Keratinocyte (primary cell): ENCODE measurements around the gene MYL10. TPM values are rescaled to one million over a fixed set of nuclear protein-coding genes. Genes with fewer than 3 reads are reported as not detected.

Experiments used
- DNase-seq: peaks from one replicate; pipeline ENCODE4 v3.0.0-alpha.2; 2011; ENCODE audit warnings: low read depth, missing footprints, low spot score
- FAIRE-seq: peaks from 2 replicates; lab custom pipeline; 2011; peaks lifted over from hg19 to GRCh38; lab: Jason Lieb, UNC
- H2AFZ ChIP-seq: 2 replicates; pipeline ENCODE4 v1.6.0; 2012; ENCODE audit warnings: low read length, control low read depth, inconsistent platforms; ENCODE audit not compliant: control insufficient read depth
- H3K27ac ChIP-seq: 2 replicates; pipeline ENCODE4 v1.5.1; 2011; ENCODE audit warnings: low read length; ENCODE audit not compliant: control insufficient read depth, insufficient read depth
- H3K27me3 ChIP-seq: 3 replicates; pipeline ENCODE4 v1.6.0; 2011; ENCODE audit warnings: low read length; ENCODE audit not compliant: control insufficient read depth, insufficient read depth; ENCODE audit errors: extremely low read depth
- H3K36me3 ChIP-seq, 2 experiments: 2 replicates in 1 of 2; 3 replicates in 1 of 2; pipeline ENCODE4 v1.5.1; 2011; ENCODE audit warnings: low read length in 2 of 2, mild to moderate bottlenecking in 1 of 2; ENCODE audit not compliant: control insufficient read depth in 2 of 2, insufficient read depth in 2 of 2; ENCODE audit errors: extremely low read depth in 1 of 2
- H3K4me1 ChIP-seq: 3 replicates; pipeline ENCODE4 v1.5.1; 2011; ENCODE audit warnings: low read length; ENCODE audit not compliant: control insufficient read depth, insufficient read depth; ENCODE audit errors: extremely low read depth
- H3K4me2 ChIP-seq: 3 replicates; pipeline ENCODE4 v1.6.0; 2011; ENCODE audit warnings: low read depth, low read length; ENCODE audit not compliant: control insufficient read depth, insufficient read depth; ENCODE audit errors: extremely low read depth
- H3K4me3 ChIP-seq, 3 experiments: fragments of 200-600 bp in 1 of 3; sonication (generic) in 1 of 3; 2 replicates in 2 of 3; 3 replicates in 1 of 3; pipeline ENCODE4 v1.5.1; 2011 to 2016; ENCODE audit warnings: low read length in 3 of 3, mild to moderate bottlenecking in 3 of 3, control low read depth in 2 of 3, inconsistent platforms in 1 of 3, low read depth in 1 of 3, mixed read lengths in 1 of 3, mixed run types in 1 of 3, moderate library complexity in 1 of 3; ENCODE audit not compliant: control insufficient read depth in 2 of 3, insufficient read depth in 2 of 3; ENCODE audit errors: extremely low read depth in 1 of 3
- H3K79me2 ChIP-seq: 2 replicates; pipeline ENCODE4 v1.6.0; 2012; ENCODE audit warnings: low read length; ENCODE audit not compliant: control insufficient read depth, insufficient read depth
- H3K9ac ChIP-seq: 3 replicates; pipeline ENCODE4 v1.6.0; 2011; ENCODE audit warnings: low read length; ENCODE audit not compliant: control insufficient read depth, insufficient read depth; ENCODE audit errors: extremely low read depth
- H3K9me1 ChIP-seq: 3 replicates; pipeline ENCODE4 v1.6.0; 2011; ENCODE audit warnings: low read length; ENCODE audit not compliant: control insufficient read depth, insufficient read depth; ENCODE audit errors: extremely low read depth
- H3K9me3 ChIP-seq: 2 replicates; pipeline ENCODE4 v1.5.1; 2012; ENCODE audit warnings: low read depth, low read length; ENCODE audit not compliant: control insufficient read depth
- H4K20me1 ChIP-seq: 3 replicates; pipeline ENCODE4 v1.6.0; 2011; ENCODE audit warnings: low read length; ENCODE audit not compliant: control insufficient read depth, insufficient read depth; ENCODE audit errors: extremely low read depth
- EZH2 ChIP-seq: IDR thresholded peaks from one replicate; pipeline ENCODE4 v1.6.1; 2012; ENCODE audit warnings: inconsistent platforms, mild to moderate bottlenecking, low read length, moderate library complexity
- dilution Hi-C: fragments of 300-500 bp; cut with MboI; formaldehyde crosslinking; loops from one replicate; pipeline ENCODE4 v1.7.0; 2020; ENCODE audit warnings: low sequenced_read_pairs; ENCODE audit not compliant: extremely low pct_ligation_motif_present
- polyA plus RNA-seq, 5 experiments: library from polyadenylated mRNA; depleted of rRNA in 3 of 5; stranded (reverse) in 3 of 5; stranded (forward) in 1 of 5; unstranded in 1 of 5; fragments of >200 nt; gene quantifications; 1 replicate in 1 of 5; 2 replicates in 3 of 5; 3 replicates in 1 of 5; pipeline versions ENCODE4 v1.2.1 to v1.2.3, GENCODE V29; 2011 to 2012; ENCODE audit warnings: missing spikeins in 2 of 5, low read depth in 1 of 5, low replicate concordance in 1 of 5
- TF ChIP-seq, protein P1 (sequence below), 3 experiments: IDR thresholded peaks in 1 of 3; conservative IDR thresholded peaks in 1 of 3; optimal IDR thresholded peaks in 1 of 3; 2 replicates in 2 of 3; 3 replicates in 1 of 3; pipeline versions ENCODE3 to v1.5.1; 2011; ENCODE audit warnings: low read length in 3 of 3, mild to moderate bottlenecking in 3 of 3, moderate library complexity in 2 of 3, control low read depth in 1 of 3, inconsistent platforms in 1 of 3; ENCODE audit not compliant: insufficient read depth in 2 of 3; ENCODE audit errors: extremely low read depth in 1 of 3

Gene MYL10
- polyA plus RNA-seq, 1 donor (not counting 4 experiments of a cell fraction or from before 2014, with no cell fraction given) = not detected

DNA sequence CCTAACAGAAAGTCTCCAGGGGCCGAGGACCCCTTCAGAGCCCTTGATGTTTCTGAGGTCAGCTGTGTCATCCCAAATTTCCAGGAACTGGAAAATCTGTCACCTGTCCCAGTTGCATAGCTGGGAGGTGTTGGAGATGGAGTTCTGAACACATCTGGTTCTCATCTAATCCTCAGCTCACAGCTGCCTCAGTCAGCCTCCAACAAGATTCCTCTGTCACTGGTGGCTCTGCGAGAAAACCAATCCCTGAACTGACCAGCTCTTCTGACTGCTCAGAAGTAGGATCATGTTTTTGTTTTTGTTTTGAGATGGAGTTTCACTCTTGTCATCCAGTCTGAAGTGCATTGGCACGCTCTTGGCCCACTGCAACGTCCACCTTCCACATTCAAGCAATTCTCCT, 37.6 kb upstream of the MYL10 start:
- DNase-seq (no peak), FAIRE-seq (no peak)
- no peak overlapping the region for H3K27ac ChIP-seq
- no peaks in the 10 kb centered on the region for H3K9me1 ChIP-seq
- no peaks in the 10 kb centered on the region for H3K4me1 ChIP-seq
- no peaks in the 10 kb centered on the region for H3K79me2 ChIP-seq
- no peak overlapping the region for H3K4me3 ChIP-seq
- no peaks in the 10 kb centered on the region for H3K9me3 ChIP-seq
- dilution Hi-C loops = no loop called here
- H4K20me1 ChIP-seq = no peaks in the 10 kb centered on the region
- H3K27me3 ChIP-seq = peaks cover 3% of the 10 kb centered on the region
- TF ChIP-seq, protein P1, sequence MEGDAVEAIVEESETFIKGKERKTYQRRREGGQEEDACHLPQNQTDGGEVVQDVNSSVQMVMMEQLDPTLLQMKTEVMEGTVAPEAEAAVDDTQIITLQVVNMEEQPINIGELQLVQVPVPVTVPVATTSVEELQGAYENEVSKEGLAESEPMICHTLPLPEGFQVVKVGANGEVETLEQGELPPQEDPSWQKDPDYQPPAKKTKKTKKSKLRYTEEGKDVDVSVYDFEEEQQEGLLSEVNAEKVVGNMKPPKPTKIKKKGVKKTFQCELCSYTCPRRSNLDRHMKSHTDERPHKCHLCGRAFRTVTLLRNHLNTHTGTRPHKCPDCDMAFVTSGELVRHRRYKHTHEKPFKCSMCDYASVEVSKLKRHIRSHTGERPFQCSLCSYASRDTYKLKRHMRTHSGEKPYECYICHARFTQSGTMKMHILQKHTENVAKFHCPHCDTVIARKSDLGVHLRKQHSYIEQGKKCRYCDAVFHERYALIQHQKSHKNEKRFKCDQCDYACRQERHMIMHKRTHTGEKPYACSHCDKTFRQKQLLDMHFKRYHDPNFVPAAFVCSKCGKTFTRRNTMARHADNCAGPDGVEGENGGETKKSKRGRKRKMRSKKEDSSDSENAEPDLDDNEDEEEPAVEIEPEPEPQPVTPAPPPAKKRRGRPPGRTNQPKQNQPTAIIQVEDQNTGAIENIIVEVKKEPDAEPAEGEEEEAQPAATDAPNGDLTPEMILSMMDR (optimal IDR thresholded peaks at IDR 0.05 in 1 of 3, IDR thresholded peaks at IDR 0.05 in 1 of 3, conservative IDR thresholded peaks at IDR 0.05 in 1 of 3; ENCODE audit: extremely low read depth in 1 of 3, insufficient read depth in 2 of 3, low read length in 3 of 3) = no peak
- TF ChIP-seq EZH2 = no peak
- no peaks in the 10 kb centered on the region for H3K36me3 ChIP-seq
- H3K9ac ChIP-seq = no peak overlapping the region
- no peak overlapping the region for H2AFZ ChIP-seq
- no peak overlapping the region for H3K4me2 ChIP-seq

DNA sequence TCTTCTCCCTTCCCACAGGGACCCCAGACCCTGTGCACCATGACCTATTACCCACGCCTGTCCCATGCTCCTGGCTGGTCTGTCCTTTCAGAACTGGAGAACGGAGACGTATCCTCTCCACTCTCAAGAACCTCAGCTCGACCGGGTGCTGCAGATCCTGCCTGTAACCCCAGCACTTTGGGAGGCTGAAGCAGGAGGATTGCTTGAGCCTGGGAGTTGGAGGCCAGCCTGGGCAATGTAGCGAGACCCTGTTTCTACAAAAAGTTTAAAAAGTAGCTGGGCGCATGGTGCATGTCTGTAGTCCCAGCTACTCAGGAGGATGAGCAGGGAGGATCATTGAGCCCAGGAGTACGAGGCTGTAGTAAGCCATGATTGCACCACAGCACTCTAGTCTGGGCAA, 37.2 kb upstream of the MYL10 start:
- Histone ChIP-seq H3K4me3 (no peak overlapping the region), H3K36me3 (no peaks in the 10 kb centered on the region), H4K20me1 (no peaks in the 10 kb centered on the region), H3K4me2 (no peak overlapping the region), H3K9ac (no peak overlapping the region), H3K27ac (no peak overlapping the region), H2AFZ (no peak overlapping the region), H3K79me2 (no peaks in the 10 kb centered on the region), H3K9me1 (no peaks in the 10 kb centered on the region), H3K27me3 (peaks cover 3% of the 10 kb centered on the region), H3K9me3 (no peaks in the 10 kb centered on the region), H3K4me1 (no peaks in the 10 kb centered on the region)
- FAIRE-seq (no peak), DNase-seq (no peak)
- dilution Hi-C loops = no loop called here
- TF ChIP-seq, protein P1 (optimal IDR thresholded peaks at IDR 0.05 in 1 of 3, IDR thresholded peaks at IDR 0.05 in 1 of 3, conservative IDR thresholded peaks at IDR 0.05 in 1 of 3; ENCODE audit: extremely low read depth in 1 of 3, insufficient read depth in 2 of 3, low read length in 3 of 3) = no peak
- TF ChIP-seq EZH2 = no peak
